A549 (cell line): ENCODE measurements around the gene TAS1R3. TPM values are rescaled to one million over a fixed set of nuclear protein-coding genes. Genes with fewer than 3 reads are reported as not detected.

ENCODE experiments used
- ATAC-seq, 2 experiments: fragments of 200-7000 bp in 1 of 2; fragments of >200 bp in 1 of 2; cut with Nextera tagmentation in 1 of 2; cut with Tn5 transposase in 1 of 2; 3 replicates each; pipeline versions ENCODE4 v1.8.0 to v1.9.1; 2018 to 2020; ENCODE audit warnings: mild to moderate bottlenecking in 1 of 2, moderate library complexity in 1 of 2
- CTCF ChIA-PET: fragments of 300-600 bp; sonication (Branson Sonifier 250); formaldehyde crosslinking; extraction: SDS; loops from one replicate; lab custom pipeline; 2021; ENCODE audit warnings: antibody characterized with exemption, inconsistent platforms; lab: Yijun Ruan, JAX
- POLR2A ChIA-PET: fragments of 350-600 bp; formaldehyde crosslinking; extraction: SDS; loops from one replicate; lab custom pipeline; 2021; ENCODE audit warnings: antibody characterized with exemption, inconsistent platforms; lab: Yijun Ruan, JAX
- DNase-seq, 2 experiments: peaks; one replicate each; pipeline versions ENCODE4 v3.0.0 to v3.0.0-alpha.2; 2011 to 2016; ENCODE audit warnings: low read depth in 1 of 2, low spot score in 1 of 2
- FAIRE-seq: peaks from 2 replicates; lab custom pipeline; 2011; peaks lifted over from hg19 to GRCh38; lab: Jason Lieb, UNC
- H3K27ac ChIP-seq, 2 experiments: fragments of >200 bp; sonication (Bioruptor Twin); formaldehyde crosslinking; 3 replicates each; pipeline ENCODE4 v1.5.1; 2016 to 2017
- H3K4me1 ChIP-seq: fragments of >200 bp; sonication (Bioruptor Twin); formaldehyde crosslinking; 3 replicates; pipeline ENCODE4 v1.6.1; 2016
- H3K4me2 ChIP-seq: fragments of >200 bp; sonication (Bioruptor Twin); formaldehyde crosslinking; 3 replicates; pipeline ENCODE4 v1.6.1; 2016
- H3K4me3 ChIP-seq: fragments of >200 bp; sonication (Bioruptor Twin); formaldehyde crosslinking; 3 replicates; pipeline ENCODE4 v1.5.1; 2016
- H3K9me3 ChIP-seq: fragments of >200 bp; sonication (Bioruptor Twin); formaldehyde crosslinking; 3 replicates; pipeline ENCODE4 v1.6.1; 2016
- BCL3 ChIP-seq: fragments of >200 bp; sonication (Bioruptor Twin); formaldehyde crosslinking; IDR thresholded peaks from 3 replicates; pipeline ENCODE4 v1.6.1; 2016
- BHLHE40 ChIP-seq: IDR thresholded peaks from 2 replicates; pipeline ENCODE4 v1.6.1; 2012; ENCODE audit warnings: low read depth, low read length, inconsistent platforms
- CTCF ChIP-seq: fragments of >200 bp; sonication (Bioruptor Twin); formaldehyde crosslinking; IDR thresholded peaks from 3 replicates; pipeline ENCODE4 v1.5.1; 2016
- ELK1 ChIP-seq: fragments of 150-350 bp; IDR thresholded peaks from 2 replicates; pipeline ENCODE4 v1.6.1; 2014; ENCODE audit warnings: low read depth, mild to moderate bottlenecking, low read length
- ESRRA ChIP-seq: fragments of 150-350 bp; IDR thresholded peaks from 2 replicates; pipeline ENCODE4 v1.6.1; 2014; ENCODE audit warnings: mild to moderate bottlenecking, low read length, borderline replicate concordance
- FOSL2 ChIP-seq, 2 experiments: fragments of 450-650 bp in 1 of 2; fragments of >200 bp in 1 of 2; sonication (Bioruptor Twin) in 1 of 2; formaldehyde crosslinking; IDR thresholded peaks; 2 replicates each; pipeline versions ENCODE4 v1.5.0 to v1.6.1; 2016 to 2020; ENCODE audit warnings: mild to moderate bottlenecking in 1 of 2, moderate library complexity in 1 of 2
- FOXS1 ChIP-seq: fragments of 250-450 bp; sonication (Bioruptor Pico); IDR thresholded peaks from 2 replicates; pipeline ENCODE4 v1.5.0; 2020; ENCODE audit warnings: mild to moderate bottlenecking, moderate library complexity
- HDAC2 ChIP-seq: fragments of 200-600 bp; sonication (generic); IDR thresholded peaks from 2 replicates; pipeline ENCODE4 v1.6.1; 2016
- HES2 ChIP-seq: fragments of >200 bp; sonication (Bioruptor Twin); formaldehyde crosslinking; IDR thresholded peaks from 2 replicates; pipeline ENCODE4 v1.6.1; 2016
- HEYL ChIP-seq: fragments of 250-450 bp; sonication (Bioruptor Pico); IDR thresholded peaks from 2 replicates; pipeline ENCODE4 v1.8.0; 2021; ENCODE audit warnings: mild to moderate bottlenecking, moderate library complexity
- JUNB ChIP-seq: fragments of >200 bp; sonication (Bioruptor Twin); formaldehyde crosslinking; IDR thresholded peaks from 2 replicates; pipeline ENCODE4 v1.6.1; 2016
- KDM5A ChIP-seq: fragments of 200-600 bp; sonication (generic); IDR thresholded peaks from 2 replicates; pipeline ENCODE4 v1.6.1; 2016; ENCODE audit warnings: antibody characterized with exemption, mild to moderate bottlenecking
- MAFK ChIP-seq: fragments of 450-650 bp; IDR thresholded peaks from 2 replicates; pipeline ENCODE4 v1.6.1; 2014; ENCODE audit not compliant: partially characterized antibody
- MYC ChIP-seq: IDR thresholded peaks from 2 replicates; pipeline ENCODE4 v1.6.1; 2012; ENCODE audit warnings: mild to moderate bottlenecking, inconsistent platforms, low read length, improper control_type of control experiment, borderline replicate concordance
- NPAS2 ChIP-seq: fragments of 250-450 bp; sonication (Bioruptor Pico); IDR thresholded peaks from 2 replicates; pipeline ENCODE4 v1.8.0; 2022; ENCODE audit warnings: mild to moderate bottlenecking, moderate library complexity, borderline replicate concordance
- RAD21 ChIP-seq, 2 experiments: fragments of >200 bp in 1 of 2; sonication (Bioruptor Twin) in 1 of 2; formaldehyde crosslinking in 1 of 2; IDR thresholded peaks in 1 of 2; conservative IDR thresholded peaks in 1 of 2; 2 replicates in 1 of 2; 3 replicates in 1 of 2; pipeline ENCODE4 v1.6.1; 2012 to 2018; ENCODE audit warnings: inconsistent platforms in 1 of 2
- SMC3 ChIP-seq: fragments of >200 bp; sonication (Bioruptor Twin); formaldehyde crosslinking; IDR thresholded peaks from 3 replicates; pipeline ENCODE4 v1.6.1; 2018; ENCODE audit warnings: inconsistent platforms
- TFCP2L1 ChIP-seq: fragments of 250-450 bp; sonication (Bioruptor Pico); IDR thresholded peaks from 2 replicates; pipeline ENCODE4 v1.5.0; 2021; ENCODE audit warnings: mild to moderate bottlenecking
- ZNF302 ChIP-seq: fragments of 250-450 bp; sonication (Bioruptor Pico); IDR thresholded peaks from 2 replicates; pipeline ENCODE4 v1.9.0; 2021; ENCODE audit warnings: inconsistent platforms, mild to moderate bottlenecking, moderate library complexity
- ZSCAN20 ChIP-seq: fragments of 250-450 bp; sonication (Bioruptor Pico); IDR thresholded peaks from 2 replicates; pipeline ENCODE4 v1.8.0; 2022; ENCODE audit warnings: mild to moderate bottlenecking, moderate library complexity
- WGBS: methylation state at CpG from one replicate; pipeline ENCODE4 v1.1.6; 2017; ENCODE audit errors: missing lambda C conversion rate; 5-methylcytosine and 5-hydroxymethylcytosine counted together
- polyA plus RNA-seq, 4 experiments: library from polyadenylated mRNA; depleted of rRNA in 3 of 4; stranded (reverse); fragments of >200 nt; fragmentation: RNase III in 1 of 4; extraction: RNeasy Plus Mini Kit Qiagen cat#74134 plus additional on column Dnase treatment in 1 of 4; gene quantifications; 2 replicates in 3 of 4; 3 replicates in 1 of 4; pipeline ENCODE4 v1.2.3, GENCODE V29; 2011 to 2017
- TF ChIP-seq, protein P1 (sequence below): IDR thresholded peaks from 2 replicates; pipeline ENCODE4 v1.6.1; 2012
- TF ChIP-seq, protein P2 (sequence below): IDR thresholded peaks from 2 replicates; pipeline ENCODE4 v1.6.1; 2012

TAS1R3 gene
- polyA plus RNA-seq, 2 of the 4 experiments (the other 2 are of a cell fraction) = 0.05 to 0.15 TPM

DNA sequence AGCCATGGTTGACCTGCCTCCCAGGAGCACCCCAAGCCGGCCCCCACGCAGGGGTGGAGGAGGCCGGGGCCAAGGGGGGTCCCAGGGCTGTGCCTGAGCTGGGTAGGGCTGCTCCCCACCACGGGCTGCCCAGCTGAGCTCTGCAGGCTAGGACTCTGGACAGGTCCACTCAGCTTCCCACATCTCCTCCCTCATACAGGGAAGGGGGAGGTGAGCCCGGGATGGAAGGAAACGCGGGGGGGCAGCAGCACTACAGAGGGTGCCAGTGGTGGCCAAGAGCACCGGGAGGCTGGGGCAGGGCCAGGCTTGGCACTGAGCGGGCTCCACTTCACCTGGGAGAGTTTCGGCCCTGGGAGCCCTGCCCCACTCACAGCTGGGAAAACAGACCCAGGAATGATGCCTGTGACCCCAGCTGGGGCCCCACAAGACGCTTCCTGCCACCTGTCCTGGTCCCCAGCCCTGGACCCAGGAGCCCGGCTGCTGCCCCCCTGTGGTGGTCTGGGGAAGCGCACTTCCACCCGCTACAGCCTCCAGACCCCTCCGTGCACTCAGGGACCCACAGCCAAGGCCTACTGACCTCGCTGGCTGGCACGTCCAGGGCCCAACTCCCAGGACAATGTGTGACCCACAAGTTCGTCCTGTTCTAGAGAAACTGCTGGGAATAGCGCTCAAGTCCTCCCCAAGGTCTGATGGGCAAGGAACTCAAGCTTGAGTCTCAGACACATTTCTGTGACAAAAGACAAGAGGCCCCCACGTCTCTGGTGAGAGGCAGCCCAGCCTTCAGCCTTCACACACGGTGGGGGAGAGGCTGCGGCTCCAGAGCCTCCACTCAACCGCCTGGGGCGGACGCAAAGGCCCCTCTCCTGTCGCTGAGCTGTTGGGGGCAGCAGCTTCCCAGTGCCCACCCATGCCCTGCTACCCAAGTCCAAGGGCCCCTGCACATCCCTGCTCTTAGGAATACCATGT, 40.9 kb downstream of the TAS1R3 start:
- H3K4me2 ChIP-seq = no peak overlapping the region
- ChIA-PET CTCF (interaction anchor here (0.5 to 6.1 kb wide), 27 partner anchors 9 to 210 kb away, joined by 3 to 73 read pairs (median 5); partner anchors contain the start of gene DVL1), POLR2A (no interaction called here)
- peaks cover 14% of the 10 kb centered on the region for H3K4me1 ChIP-seq
- no peak overlapping the region for H3K4me3 ChIP-seq
- TF ChIP-seq ESRRA = no peak
- no peak for TF ChIP-seq BCL3
- TF ChIP-seq, protein P1, sequence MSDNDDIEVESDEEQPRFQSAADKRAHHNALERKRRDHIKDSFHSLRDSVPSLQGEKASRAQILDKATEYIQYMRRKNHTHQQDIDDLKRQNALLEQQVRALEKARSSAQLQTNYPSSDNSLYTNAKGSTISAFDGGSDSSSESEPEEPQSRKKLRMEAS = no peak
- peak; percentile 42 to 43; a peak in 2 of 5 replicates for TF ChIP-seq RAD21 (conservative IDR thresholded peaks at IDR 0.05 in 1 of 2, IDR thresholded peaks at IDR 0.05 in 1 of 2)
- no peak for TF ChIP-seq HEYL (CRISPR knock-in tag)
- TF ChIP-seq, protein P2, sequence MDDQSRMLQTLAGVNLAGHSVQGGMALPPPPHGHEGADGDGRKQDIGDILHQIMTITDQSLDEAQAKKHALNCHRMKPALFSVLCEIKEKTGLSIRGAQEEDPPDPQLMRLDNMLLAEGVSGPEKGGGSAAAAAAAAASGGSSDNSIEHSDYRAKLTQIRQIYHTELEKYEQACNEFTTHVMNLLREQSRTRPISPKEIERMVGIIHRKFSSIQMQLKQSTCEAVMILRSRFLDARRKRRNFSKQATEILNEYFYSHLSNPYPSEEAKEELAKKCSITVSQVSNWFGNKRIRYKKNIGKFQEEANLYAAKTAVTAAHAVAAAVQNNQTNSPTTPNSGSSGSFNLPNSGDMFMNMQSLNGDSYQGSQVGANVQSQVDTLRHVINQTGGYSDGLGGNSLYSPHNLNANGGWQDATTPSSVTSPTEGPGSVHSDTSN = no peak
- TF ChIP-seq ZSCAN20 = no peak
- TF ChIP-seq ZNF302 (CRISPR knock-in tag) = no peak
- TF ChIP-seq SMC3 = peak; percentile 57
- no peak for TF ChIP-seq ELK1
- TF ChIP-seq NPAS2 (CRISPR knock-in tag) = no peak
- TF ChIP-seq MAFK = no peak
- TF ChIP-seq KDM5A = no peak
- TF ChIP-seq CTCF = peak; percentile 60
- no peak for TF ChIP-seq HDAC2
- 26% methylated on average over 4 of the region's 26 CpGs for WGBS
- peak; percentile 44 to 71 for DNase-seq
- H3K27ac ChIP-seq = no peak overlapping the region
- no peaks in the 10 kb centered on the region for H3K9me3 ChIP-seq
- no peak for FAIRE-seq
- peak; percentile 36 to 67; a peak in 3 of 6 replicates for ATAC-seq

GRCh38 chr1:1373051-1373814, 42.2 kb downstream of the TAS1R3 start:
- ChIA-PET POLR2A (no interaction called here), CTCF (interaction anchor here (1.1 to 6.1 kb wide), 16 partner anchors 8 to 133 kb away, joined by 3 to 73 read pairs (median 6); partner anchors contain the start of gene DVL1)
- FAIRE-seq (no peak), ATAC-seq (no peak), DNase-seq (no peak)
- H3K4me2 ChIP-seq = peak overlapping the region; percentile 89
- no peaks in the 10 kb centered on the region for H3K9me3 ChIP-seq
- peaks cover 14% of the 10 kb centered on the region for H3K4me1 ChIP-seq
- TF ChIP-seq BCL3 = no peak
- no peak for TF ChIP-seq FOXS1 (CRISPR knock-in tag)
- TF ChIP-seq ZSCAN20 = no peak
- TF ChIP-seq NPAS2 (CRISPR knock-in tag) = no peak
- no peak for TF ChIP-seq BHLHE40
- TF ChIP-seq JUNB = no peak
- TF ChIP-seq, protein P1 = no peak
- no peak for TF ChIP-seq HES2
- TF ChIP-seq ZNF302 (CRISPR knock-in tag) = no peak
- no peak for TF ChIP-seq MYC
- no peak for TF ChIP-seq TFCP2L1 (CRISPR knock-in tag)
- TF ChIP-seq FOSL2 (IDR thresholded peaks at IDR 0.05) = no peak
- TF ChIP-seq FOSL2 (CRISPR knock-in tag; IDR thresholded peaks at IDR 0.05) = no peak
- WGBS = 86% methylated on average over 20 of the region's 26 CpGs
- H3K4me3 ChIP-seq = peak overlapping the region; percentile 94; the same call in 2 of the 3 replicates
- H3K27ac ChIP-seq = no peak overlapping the region
